NT2/D1 (cell line): Measurements from ENCODE around the gene PDK4.

ENCODE experiments used
- DNase-seq: peaks from one replicate; pipeline ENCODE4 v3.0.0-alpha.2; 2011; ENCODE audit warnings: low read depth, low spot score
- H3K27me3 ChIP-seq: 2 replicates; pipeline ENCODE4 v1.6.0; 2011; ENCODE audit warnings: mild to moderate bottlenecking; ENCODE audit not compliant: insufficient read length, insufficient read depth
- H3K36me3 ChIP-seq: 2 replicates; pipeline ENCODE4 v1.6.1; 2011; ENCODE audit warnings: mild to moderate bottlenecking, low read length, mixed read lengths; ENCODE audit not compliant: insufficient read depth, insufficient read length
- H3K4me1 ChIP-seq: 2 replicates; pipeline ENCODE4 v1.5.1; 2011; ENCODE audit not compliant: insufficient read depth, insufficient read length
- H3K4me3 ChIP-seq: 2 replicates; pipeline ENCODE4 v1.5.1; 2011; ENCODE audit warnings: low read depth; ENCODE audit not compliant: insufficient read length
- H3K9ac ChIP-seq: 2 replicates; pipeline ENCODE4 v1.6.0; 2011; ENCODE audit warnings: low read depth; ENCODE audit not compliant: insufficient read length
- H3K9me3 ChIP-seq: 2 replicates; pipeline ENCODE4 v1.5.1; 2011; ENCODE audit warnings: mild to moderate bottlenecking, low read length; ENCODE audit not compliant: insufficient read depth
- SUZ12 ChIP-seq: IDR thresholded peaks from 2 replicates; pipeline ENCODE4 v1.6.1; 2011; ENCODE audit not compliant: insufficient read length, insufficient read depth; ENCODE audit errors: extremely low read depth
- YY1 ChIP-seq: IDR thresholded peaks from 2 replicates; pipeline ENCODE4 v1.6.1; 2011; ENCODE audit not compliant: insufficient read length, insufficient read depth
- ZNF274 ChIP-seq: IDR thresholded peaks from 2 replicates; pipeline ENCODE4 v1.6.1; 2011; ENCODE audit warnings: mild to moderate bottlenecking, low read depth, low read length

The PDK4 gene

GRCh38 chr7:95539426-95539825, 56.9 kb downstream of the PDK4 start:
- H3K36me3 ChIP-seq = no peaks in the 10 kb centered on the region
- no peaks in the 10 kb centered on the region for H3K4me1 ChIP-seq
- H3K27me3 ChIP-seq = no peaks in the 10 kb centered on the region
- no peak for DNase-seq
- no peak for TF ChIP-seq SUZ12
- TF ChIP-seq YY1 = no peak
- no peak for TF ChIP-seq ZNF274
- no peak overlapping the region for H3K9ac ChIP-seq
- no peaks in the 10 kb centered on the region for H3K9me3 ChIP-seq
- H3K4me3 ChIP-seq = no peak overlapping the region

DNA sequence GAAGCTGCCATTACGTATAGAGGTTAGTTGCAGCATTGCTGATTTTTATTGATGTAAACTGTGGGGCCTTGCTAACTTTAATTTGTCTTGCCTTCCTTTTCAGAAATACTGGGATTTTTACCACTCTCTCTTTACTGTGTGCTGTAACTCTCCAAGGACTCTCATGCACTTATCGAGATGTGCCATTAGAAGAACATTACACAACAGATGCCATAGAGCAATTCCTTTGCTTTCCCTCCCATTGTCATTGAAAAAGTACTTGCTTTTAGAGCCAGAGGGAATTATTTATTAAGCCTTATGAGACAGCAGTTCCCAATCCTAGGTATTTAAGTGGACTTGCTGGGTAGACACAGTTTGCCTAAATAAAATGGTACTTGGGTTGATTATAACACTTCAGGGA, 58.8 kb downstream of the PDK4 start:
- H3K27me3 ChIP-seq = no peaks in the 10 kb centered on the region
- H3K4me3 ChIP-seq = no peak overlapping the region
- no peak for DNase-seq
- H3K36me3 ChIP-seq = no peaks in the 10 kb centered on the region
- H3K9me3 ChIP-seq = no peaks in the 10 kb centered on the region
- no peak overlapping the region for H3K9ac ChIP-seq
- no peaks in the 10 kb centered on the region for H3K4me1 ChIP-seq
- TF ChIP-seq SUZ12 = no peak
- TF ChIP-seq YY1 = no peak
- TF ChIP-seq ZNF274 = no peak

GRCh38 chr7:95536656-95537311, 59.5 kb downstream of the PDK4 start:
- no peak for DNase-seq
- no peaks in the 10 kb centered on the region for H3K4me1 ChIP-seq
- no peaks in the 10 kb centered on the region for H3K9me3 ChIP-seq
- H3K27me3 ChIP-seq = no peaks in the 10 kb centered on the region
- H3K4me3 ChIP-seq = no peak overlapping the region
- TF ChIP-seq ZNF274 = no peak
- no peak for TF ChIP-seq YY1
- TF ChIP-seq SUZ12 = no peak
- no peaks in the 10 kb centered on the region for H3K36me3 ChIP-seq
- no peak overlapping the region for H3K9ac ChIP-seq

DNA sequence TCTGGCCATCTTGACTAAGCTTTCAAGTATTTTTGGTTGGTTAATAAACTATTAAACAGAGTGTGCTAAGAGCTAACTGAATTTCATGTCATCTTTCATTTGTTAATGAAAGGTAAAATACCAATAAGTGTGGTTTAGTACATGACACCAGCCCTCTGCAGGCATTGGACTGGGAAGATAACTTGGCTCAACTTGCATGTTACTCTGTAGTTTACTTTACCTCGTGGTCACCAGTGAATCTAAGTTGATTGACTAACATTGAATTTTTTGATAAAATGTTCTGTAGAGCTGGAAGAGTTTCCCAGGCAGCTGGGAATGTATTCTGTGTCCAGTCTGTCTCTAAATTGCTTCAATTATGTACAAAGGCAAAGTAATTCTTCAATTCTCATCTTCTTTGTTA, 60.7 kb downstream of the PDK4 start:
- no peak for DNase-seq
- Histone ChIP-seq H3K4me1 (no peaks in the 10 kb centered on the region), H3K9ac (no peak overlapping the region), H3K4me3 (no peak overlapping the region), H3K36me3 (no peaks in the 10 kb centered on the region), H3K9me3 (no peaks in the 10 kb centered on the region), H3K27me3 (no peaks in the 10 kb centered on the region)
- no peak for TF ChIP-seq ZNF274
- no peak for TF ChIP-seq YY1
- TF ChIP-seq SUZ12 = no peak

- TF ChIP-seq ZNF274 (no peak), YY1 (no peak), SUZ12 (no peak)
- Histone ChIP-seq H3K4me1 (no peaks in the 10 kb centered on the region), H3K9me3 (no peaks in the 10 kb centered on the region), H3K4me3 (no peak overlapping the region), H3K9ac (no peak overlapping the region), H3K36me3 (no peaks in the 10 kb centered on the region), H3K27me3 (no peaks in the 10 kb centered on the region)
- no peak for DNase-seq
Observed at GRCh38 chr7:95534796-95535195, 61.5 kb downstream of the PDK4 start.
